Astrocyte (in vitro differentiated cells and primary cell): Measurements from ENCODE around the gene UBE3C.

ENCODE experiments used
- EZH2 ChIP-seq: IDR thresholded peaks from 2 replicates; pipeline ENCODE4 v1.6.1; 2012; ENCODE audit warnings: mild to moderate bottlenecking, low read length, inconsistent platforms; ENCODE audit not compliant: insufficient read depth
- TF ChIP-seq, protein P1 (sequence below): IDR thresholded peaks from 2 replicates; pipeline ENCODE4 v1.5.1; 2011; ENCODE audit warnings: low read depth, mild to moderate bottlenecking, inconsistent platforms, low read length, moderate library complexity; ENCODE audit not compliant: insufficient read depth

GRCh38 chr7:157133304-157133703, 5.4 kb upstream of the UBE3C start:
- TF ChIP-seq, protein P1, sequence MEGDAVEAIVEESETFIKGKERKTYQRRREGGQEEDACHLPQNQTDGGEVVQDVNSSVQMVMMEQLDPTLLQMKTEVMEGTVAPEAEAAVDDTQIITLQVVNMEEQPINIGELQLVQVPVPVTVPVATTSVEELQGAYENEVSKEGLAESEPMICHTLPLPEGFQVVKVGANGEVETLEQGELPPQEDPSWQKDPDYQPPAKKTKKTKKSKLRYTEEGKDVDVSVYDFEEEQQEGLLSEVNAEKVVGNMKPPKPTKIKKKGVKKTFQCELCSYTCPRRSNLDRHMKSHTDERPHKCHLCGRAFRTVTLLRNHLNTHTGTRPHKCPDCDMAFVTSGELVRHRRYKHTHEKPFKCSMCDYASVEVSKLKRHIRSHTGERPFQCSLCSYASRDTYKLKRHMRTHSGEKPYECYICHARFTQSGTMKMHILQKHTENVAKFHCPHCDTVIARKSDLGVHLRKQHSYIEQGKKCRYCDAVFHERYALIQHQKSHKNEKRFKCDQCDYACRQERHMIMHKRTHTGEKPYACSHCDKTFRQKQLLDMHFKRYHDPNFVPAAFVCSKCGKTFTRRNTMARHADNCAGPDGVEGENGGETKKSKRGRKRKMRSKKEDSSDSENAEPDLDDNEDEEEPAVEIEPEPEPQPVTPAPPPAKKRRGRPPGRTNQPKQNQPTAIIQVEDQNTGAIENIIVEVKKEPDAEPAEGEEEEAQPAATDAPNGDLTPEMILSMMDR: no peak
- no peak for TF ChIP-seq EZH2
